Type B pancreatic cell (in vitro differentiated cells): ENCODE measurements around the gene ABCB6. TPM values are rescaled to one million over a fixed set of nuclear protein-coding genes. Genes with fewer than 3 reads are reported as not detected.
A peak's percentile ranks its signal among the peaks of the same experiment; 100 is the strongest.

Experiments
- DNase-seq: peaks from one replicate; pipeline ENCODE4 v3.0.0; 2021; ENCODE audit warnings: mixed read lengths; ENCODE audit not compliant: unreplicated experiment; ENCODE audit errors: extremely low spot score
- H3K27ac Mint-ChIP-seq: 2 replicates; pipeline ENCODE4 v1.8.0; 2021; ENCODE audit warnings: mild to moderate bottlenecking, mixed read lengths
- H3K27me3 Mint-ChIP-seq: 2 replicates; pipeline ENCODE4 v1.8.0; 2021; ENCODE audit warnings: mixed read lengths
- H3K36me3 Mint-ChIP-seq: 2 replicates; pipeline ENCODE4 v1.8.0; 2021; ENCODE audit warnings: mixed read lengths
- H3K4me1 Mint-ChIP-seq: one replicate; pipeline ENCODE4 v1.8.0; 2021; ENCODE audit warnings: mixed read lengths; ENCODE audit not compliant: unreplicated experiment
- H3K4me3 Mint-ChIP-seq: 2 replicates; pipeline ENCODE4 v1.8.0; 2021; ENCODE audit warnings: mild to moderate bottlenecking, mixed read lengths
- H3K9me3 Mint-ChIP-seq: 2 replicates; pipeline ENCODE4 v1.8.0; 2021; ENCODE audit warnings: mixed read lengths
- CTCF ChIP-seq: fragments of 200-600 bp; sonication (generic); conservative IDR thresholded peaks from 2 replicates; pipeline ENCODE4 v1.5.0; 2021; ENCODE audit warnings: antibody characterized with exemption, mild to moderate bottlenecking
- total RNA-seq: library from RNA; stranded (reverse); gene quantifications from 2 replicates; pipeline ENCODE4 v1.2.1, GENCODE V29; 2021; ENCODE audit warnings: low replicate concordance

The ABCB6 gene
- total RNA-seq, 1 donor from 2014 or later = 40.4 TPM

DNA sequence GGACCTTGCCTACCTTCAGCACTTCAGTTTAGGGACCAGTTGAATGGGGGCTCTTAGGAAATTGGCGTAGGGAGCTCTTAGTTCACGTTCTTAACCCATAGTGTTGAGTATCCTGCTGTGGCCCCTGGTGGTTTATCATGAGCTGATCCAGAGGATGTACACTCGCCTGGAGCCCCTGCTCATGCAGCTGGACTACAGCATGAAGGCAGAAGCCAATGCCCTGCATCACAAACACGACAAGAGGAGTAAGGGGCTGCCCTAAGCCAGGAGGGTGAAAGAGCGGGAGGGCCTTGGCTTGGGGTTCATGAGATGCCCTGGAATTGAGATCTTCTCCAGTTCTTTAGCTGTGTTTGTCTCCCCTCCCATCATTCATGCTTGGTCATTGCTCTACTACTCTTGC lies 37.8 kb downstream of the ABCB6 start:
- Mint-ChIP-seq H3K4me1 (peaks cover 13% of the 10 kb centered on the region), H3K4me3 (peak overlapping the region; percentile 70), H3K9me3 (no peaks in the 10 kb centered on the region), H3K27me3 (no peaks in the 10 kb centered on the region), H3K36me3 (peaks cover 14% of the 10 kb centered on the region), H3K27ac (no peak overlapping the region)
- no peak for TF ChIP-seq CTCF
- DNase-seq = no peak

GRCh38 chr2:219179601-219180465 lies 38.9 kb downstream of the ABCB6 start:
- Mint-ChIP-seq H3K4me3 (peak overlapping the region; percentile 95), H3K4me1 (peaks cover 13% of the 10 kb centered on the region), H3K27me3 (no peaks in the 10 kb centered on the region), H3K9me3 (no peaks in the 10 kb centered on the region), H3K27ac (no peak overlapping the region), H3K36me3 (peaks cover 7% of the 10 kb centered on the region)
- DNase-seq = no peak
- no peak for TF ChIP-seq CTCF

DNA sequence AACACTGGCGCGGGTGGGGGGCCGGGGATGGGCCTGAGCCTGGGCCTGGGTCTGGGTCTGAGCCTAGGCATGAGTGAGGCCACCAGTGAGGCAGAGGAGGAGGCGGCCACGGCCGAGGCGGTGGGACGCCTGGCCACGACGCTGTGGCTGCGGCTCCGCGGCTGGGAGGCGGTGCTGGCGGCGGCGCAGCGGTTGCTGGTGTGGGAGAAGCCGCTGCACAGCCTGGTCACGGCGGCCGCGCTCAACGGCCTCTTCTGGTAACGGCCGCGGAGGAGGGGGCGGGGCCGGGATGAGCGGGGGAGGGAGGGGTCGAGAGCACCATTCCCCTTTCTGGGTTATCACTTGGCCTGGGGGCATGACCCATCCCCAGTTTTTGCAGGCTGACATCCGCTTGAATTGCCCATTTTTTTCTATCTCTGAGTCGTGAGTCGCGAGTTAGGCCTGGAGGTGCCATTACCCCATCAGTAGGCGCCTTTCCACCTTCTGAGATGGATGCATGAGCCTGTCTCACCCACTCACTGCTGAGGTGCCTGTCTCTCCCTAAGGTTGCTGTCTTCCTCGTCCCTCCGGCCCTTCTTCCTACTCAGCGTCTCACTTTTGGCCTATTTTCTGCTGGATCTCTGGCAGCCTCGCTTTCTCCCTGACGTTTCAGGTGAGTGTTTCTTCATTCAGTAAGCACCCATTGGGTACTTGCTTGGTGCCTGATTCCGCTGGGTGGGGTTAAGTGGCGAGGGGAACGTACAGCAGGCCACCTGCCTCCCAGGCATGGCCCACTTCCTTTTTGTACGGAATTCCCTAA lies 40.2 kb downstream of the ABCB6 start:
- TF ChIP-seq CTCF = no peak
- Mint-ChIP-seq H3K4me1 (peaks cover 13% of the 10 kb centered on the region), H3K36me3 (peaks cover 11% of the 10 kb centered on the region), H3K4me3 (peak overlapping the region; percentile 95), H3K27me3 (no peaks in the 10 kb centered on the region), H3K9me3 (no peaks in the 10 kb centered on the region), H3K27ac (peak overlapping the region; percentile 88)
- peak; percentile 74 for DNase-seq

- Mint-ChIP-seq H3K9me3 (no peaks in the 10 kb centered on the region), H3K27ac (peak within 1 kb of the TSS; percentile 99), H3K4me3 (peak within 1 kb of the TSS; percentile 96), H3K4me1 (peaks cover 13% of the 10 kb centered on the region), H3K36me3 (peaks cover 11% of the 10 kb centered on the region), H3K27me3 (no peaks in the 10 kb centered on the region)
- TF ChIP-seq CTCF = peak; percentile 53
- peak; percentile 87 for DNase-seq
Measured at GRCh38 chr2:219177552-219178376, 41.0 kb downstream of the ABCB6 start, which contains the start of gene RETREG2. RETREG2 (plus strand) TSS chr2:219178275; CDS start chr2:219178353, 78 bp downstream.
